Stomach (tissue), 4 donors: Measurements from ENCODE around the gene ADNP2.

Source experiments
- CTCF ChIP-seq, 7 experiments: fragments of 450-650 bp in 4 of 7; fragments of 200-600 bp in 3 of 7; sonication (generic) in 3 of 7; IDR thresholded peaks; one replicate each; pipeline ENCODE4 v1.5.1; 2016 to 2019; ENCODE audit warnings: antibody characterized with exemption in 7 of 7, control low read depth in 2 of 7, mild to moderate bottlenecking in 1 of 7
- EP300 ChIP-seq: sonication (generic); formaldehyde crosslinking; IDR thresholded peaks from one replicate; pipeline ENCODE4 v1.6.1; 2017; ENCODE audit warnings: antibody characterized with exemption
- POLR2A ChIP-seq, 4 donors: fragments of 450-650 bp; IDR thresholded peaks; one replicate each; pipeline ENCODE4 v1.6.1; 2016; ENCODE audit warnings: antibody characterized with exemption in 4 of 4, control low read depth in 2 of 4, mild to moderate bottlenecking in 1 of 4, moderate library complexity in 1 of 4
- POLR2AphosphoS5 ChIP-seq, 3 donors: sonication (generic); formaldehyde crosslinking; IDR thresholded peaks; one replicate each; pipeline ENCODE4 v1.6.1; 2016; ENCODE audit warnings: antibody characterized with exemption in 3 of 3

- TF ChIP-seq CTCF (IDR thresholded peaks at IDR 0.05) (no peak), POLR2AphosphoS5 (IDR thresholded peaks at IDR 0.05) (no peak), POLR2A (IDR thresholded peaks at IDR 0.05) (no peak), EP300 (no peak)
Measured at GRCh38 chr18:80167931-80168330, 58.9 kb downstream of the ADNP2 start.
